ENCODE measurements around the gene OCLN.
"Not testable (repeated sequence)": the region's sequence is repeated elsewhere in the genome, so short reads cannot be mapped to it uniquely, and the experiment has no call there.

The OCLN gene

GRCh38 chr5:69522035-69522434 lies 29.4 kb downstream of the OCLN start:
- H3K4me3 ChIP-seq (ENCODE audit: low read length) = no peak overlapping the region
- DNase-seq (ENCODE audit: low read depth, low spot score) = no peak

- DNase-seq (ENCODE audit: low read depth, low spot score) = no peak
- H3K4me3 ChIP-seq (ENCODE audit: low read length) = no peak overlapping the region
These were observed 32.9 kb downstream of the OCLN start for GRCh38 chr5:69525490-69525889.

GRCh38 chr5:69526660-69527059 lies 34.1 kb downstream of the OCLN start:
- no peak overlapping the region for H3K4me3 ChIP-seq (ENCODE audit: low read length)
- DNase-seq (ENCODE audit: low read depth, low spot score) = no peak

GRCh38 chr5:69527128-69527770 lies 34.7 kb downstream of the OCLN start:
- no peak for DNase-seq (ENCODE audit: low read depth, low spot score)
- no peak overlapping the region for H3K4me3 ChIP-seq (ENCODE audit: low read length)

DNA sequence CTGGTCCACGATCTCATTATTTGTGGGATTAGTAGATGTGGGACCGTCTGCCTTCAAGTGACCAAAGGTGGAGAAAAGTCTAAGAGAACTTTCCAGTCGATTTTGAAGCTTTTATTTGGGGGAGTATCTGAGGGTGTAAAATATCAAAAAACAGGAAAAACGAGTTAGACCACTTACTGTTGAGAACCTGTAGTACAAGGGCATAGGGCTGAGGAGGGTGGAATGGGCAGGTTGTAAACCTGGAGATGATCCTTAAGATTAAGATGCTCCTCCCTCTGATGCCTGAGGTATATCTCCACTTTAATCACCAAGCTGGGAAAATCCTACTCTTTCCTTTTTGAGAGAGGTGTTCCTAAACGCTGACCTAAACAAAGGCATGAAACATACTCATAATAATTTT lies 35.4 kb downstream of the OCLN start:
- DNase-seq (ENCODE audit: low read depth, low spot score) = no peak
- H3K4me3 ChIP-seq (ENCODE audit: low read length) = no peak overlapping the region

- H3K4me3 ChIP-seq (ENCODE audit: low read length) = no peak overlapping the region
- no peak for DNase-seq (ENCODE audit: low read depth, low spot score)
These were observed 36.0 kb downstream of the OCLN start for GRCh38 chr5:69528609-69529008.

GRCh38 chr5:69530561-69531405 lies 38.2 kb downstream of the OCLN start:
- no peak for DNase-seq (ENCODE audit: low read depth, low spot score)

GRCh38 chr5:69531406-69531801 lies 38.8 kb downstream of the OCLN start:
- no peak for DNase-seq (ENCODE audit: low read depth, low spot score)
- no peak overlapping the region for H3K4me3 ChIP-seq (ENCODE audit: low read length)

More at GRCh38 chr5:69530561-69531405, 38.2 kb downstream of the OCLN start:
- no peak overlapping the region for H3K4me3 ChIP-seq (ENCODE audit: low read length)

GRCh38 chr5:69537911-69538310 lies 45.3 kb downstream of the OCLN start:
- DNase-seq (ENCODE audit: low read depth, low spot score) = not testable (repeated sequence)

DNA sequence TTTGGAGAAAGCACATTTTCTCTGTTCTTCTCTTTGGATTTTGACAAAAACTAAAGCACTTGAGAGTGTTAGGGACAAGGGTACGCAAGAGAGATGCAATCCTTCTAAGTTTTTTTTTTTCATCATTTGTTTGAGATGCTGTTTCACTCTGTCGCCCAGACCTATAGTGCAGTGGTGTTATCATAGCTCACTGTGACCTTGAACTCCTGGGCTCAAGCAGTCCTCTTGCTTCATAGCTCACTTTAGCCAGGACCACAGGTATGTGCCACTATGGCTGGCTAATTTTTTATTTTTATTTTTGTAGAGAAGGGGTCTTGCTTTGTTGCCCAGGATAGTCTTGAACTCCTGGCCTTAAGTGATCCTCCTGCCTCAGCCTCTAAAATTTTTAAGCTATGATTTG lies 46.1 kb downstream of the OCLN start:
- not testable (repeated sequence) for DNase-seq (ENCODE audit: low read depth, low spot score); H3K4me3 ChIP-seq (ENCODE audit: low read length)

More at GRCh38 chr5:69537911-69538310, 45.3 kb downstream of the OCLN start:
- not testable (repeated sequence) for H3K4me3 ChIP-seq (ENCODE audit: low read length)

DNA sequence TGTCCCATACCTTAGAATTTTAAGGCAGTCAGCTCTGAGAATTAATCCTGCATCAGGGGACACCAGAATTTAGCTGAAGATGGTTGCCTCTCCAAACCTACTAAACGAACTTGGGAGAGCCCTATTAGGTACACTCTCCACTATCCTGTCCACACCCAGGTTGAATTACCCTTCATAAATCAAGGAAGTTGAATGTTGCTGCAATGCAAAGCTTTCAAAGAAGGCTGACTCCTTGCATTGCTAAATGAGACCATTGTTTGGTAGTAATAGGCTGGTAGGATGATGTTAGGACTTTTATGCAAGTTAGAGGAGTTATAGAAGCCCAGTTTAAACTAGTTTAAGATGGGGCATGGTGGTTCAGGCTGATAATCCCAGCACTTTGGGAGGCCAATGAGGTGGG lies 48.8 kb downstream of the OCLN start:
- not testable (repeated sequence) for H3K4me3 ChIP-seq (ENCODE audit: low read length); DNase-seq (ENCODE audit: low read depth, low spot score)

DNA sequence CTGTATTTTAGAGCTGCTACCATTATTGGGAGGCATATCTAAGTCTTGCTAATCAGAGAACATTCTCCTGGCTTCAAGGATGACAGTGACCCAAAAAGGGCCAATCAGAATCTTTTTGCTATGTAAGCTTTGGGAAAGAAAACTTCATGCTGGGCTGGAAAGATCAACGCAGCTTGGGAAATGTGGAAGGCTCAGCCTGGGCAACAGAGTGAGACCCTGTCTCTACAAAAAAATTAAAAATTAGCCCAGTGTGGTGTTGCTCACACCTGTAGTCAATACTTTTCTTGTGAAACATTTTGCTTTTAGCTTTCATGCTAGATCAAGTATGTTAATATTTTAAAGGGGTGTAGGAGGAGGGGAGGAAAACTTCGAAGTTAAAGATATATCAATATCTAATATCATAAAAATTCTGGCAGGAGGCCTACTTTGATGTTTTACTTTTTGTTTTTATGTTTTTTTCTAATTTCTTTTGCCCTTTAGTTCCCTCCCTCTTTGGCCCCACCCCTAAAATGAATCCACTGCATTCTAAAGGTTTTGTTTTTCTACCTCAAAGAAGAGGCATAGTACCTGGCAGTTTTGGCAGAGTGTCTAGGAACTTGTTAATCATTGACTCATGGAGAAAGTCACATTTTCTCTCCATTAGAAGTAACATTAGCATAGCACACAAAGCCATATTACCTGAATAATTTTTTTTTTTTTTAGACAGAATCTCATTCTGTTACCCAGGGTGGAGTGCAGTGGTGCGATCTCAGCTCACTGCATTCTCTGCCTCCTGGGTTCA lies 50.4 kb downstream of the OCLN start:
- DNase-seq (ENCODE audit: low read depth, low spot score); H3K4me3 ChIP-seq (ENCODE audit: low read length): not testable (repeated sequence)

DNA sequence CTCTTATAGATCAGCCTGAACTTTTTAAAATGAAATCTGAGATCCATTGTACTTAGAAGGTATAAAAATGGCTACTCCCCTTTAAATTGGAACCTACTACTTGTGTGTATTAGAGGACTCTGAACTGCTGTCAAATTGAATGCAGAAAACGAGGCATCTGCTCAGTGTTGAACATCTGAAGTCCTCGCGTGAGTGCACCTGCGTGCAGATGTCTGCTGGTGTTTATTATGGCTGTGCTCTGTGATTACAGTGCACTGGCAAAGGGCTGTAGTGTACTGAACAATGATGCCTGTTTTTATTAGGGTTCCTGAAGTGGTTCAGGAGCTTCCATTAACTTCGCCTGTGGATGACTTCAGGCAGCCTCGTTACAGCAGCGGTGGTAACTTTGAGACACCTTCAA lies 52.0 kb downstream of the OCLN start:
- not testable (repeated sequence) for DNase-seq (ENCODE audit: low read depth, low spot score); H3K4me3 ChIP-seq (ENCODE audit: low read length)

DNA sequence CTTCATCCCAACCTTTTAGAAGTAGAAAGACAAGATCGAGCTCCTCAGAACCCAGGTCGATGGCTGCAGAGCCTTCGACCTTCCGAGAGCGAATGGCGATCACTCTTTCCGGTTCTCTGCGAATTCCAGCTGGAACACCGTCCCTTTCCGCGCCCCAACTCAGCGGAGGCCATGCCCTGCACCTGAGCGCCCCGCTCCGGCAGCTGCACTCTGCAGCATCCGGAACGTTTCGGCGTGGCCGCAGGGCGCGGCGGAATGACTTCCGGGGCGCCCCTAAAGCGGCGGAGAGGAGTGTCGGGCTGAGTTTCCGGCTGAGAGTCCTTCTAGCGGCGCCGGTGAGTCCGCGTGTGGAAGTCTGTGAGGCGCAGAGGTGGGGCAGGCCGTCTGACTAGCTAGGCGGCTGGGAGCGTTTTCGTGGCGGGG lies 67.3 kb downstream of the OCLN start, which contains the start of gene GTF2H2C:
GTF2H2C (plus strand) TSS at position 284 of the 423 bp plus-strand sequence. CDS start 4,942 bp downstream, outside the sequence.
- DNase-seq (ENCODE audit: low read depth, low spot score) = peak; percentile 66
- H3K4me3 ChIP-seq (ENCODE audit: low read length) = peak within 1 kb of the TSS; percentile 59

DNA sequence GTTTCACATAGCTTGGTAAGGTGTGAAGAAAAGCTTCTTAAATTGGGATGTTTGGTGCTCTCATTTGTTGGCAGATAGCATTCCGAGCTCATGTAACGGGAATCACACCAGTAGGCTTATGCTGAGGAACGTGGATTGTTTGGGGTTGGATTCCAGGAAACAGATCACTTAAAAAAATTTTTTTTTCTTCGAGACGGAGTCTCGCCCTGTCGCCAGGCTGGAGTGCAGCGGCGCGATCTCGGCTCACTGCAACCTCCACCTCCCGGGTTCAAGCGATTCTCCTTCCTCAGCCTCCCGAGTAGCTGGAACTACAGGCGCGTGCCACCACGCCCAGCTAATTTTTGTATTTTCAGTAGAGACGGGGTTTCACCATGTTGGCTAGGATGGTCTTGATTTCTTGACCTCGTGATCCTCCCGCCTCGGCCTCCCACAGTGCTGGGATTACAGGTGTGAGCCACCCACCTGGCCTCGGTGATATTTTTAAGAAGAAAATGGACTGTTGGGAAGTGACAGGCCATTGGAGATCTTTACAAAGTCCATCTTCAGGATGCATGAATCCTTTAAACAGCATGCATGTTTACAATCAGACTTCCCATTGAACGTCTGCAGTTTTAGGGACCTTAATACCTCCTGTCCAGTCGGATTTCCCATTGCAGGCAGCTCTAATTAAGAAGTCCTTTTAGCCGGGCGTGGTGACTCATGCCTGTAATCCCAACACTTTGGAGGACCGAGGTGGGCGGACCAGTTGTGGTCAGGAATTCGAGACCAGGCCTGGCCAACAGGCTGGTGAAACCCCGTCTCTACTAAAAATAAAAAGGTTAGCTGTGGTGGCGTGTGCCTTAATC lies 68.2 kb downstream of the OCLN start:
- peak overlapping the region; percentile 50 for H3K4me3 ChIP-seq (ENCODE audit: low read length)
- DNase-seq (ENCODE audit: low read depth, low spot score) = not testable (repeated sequence)

GRCh38 chr5:69566172-69566571 lies 73.6 kb downstream of the OCLN start:
- DNase-seq (ENCODE audit: low read depth, low spot score); H3K4me3 ChIP-seq (ENCODE audit: low read length): not testable (repeated sequence)

- not testable (repeated sequence) for H3K4me3 ChIP-seq (ENCODE audit: low read length); DNase-seq (ENCODE audit: low read depth, low spot score)
These were observed 75.5 kb downstream of the OCLN start for GRCh38 chr5:69568072-69568471.

- not testable (repeated sequence) for H3K4me3 ChIP-seq (ENCODE audit: low read length); DNase-seq (ENCODE audit: low read depth, low spot score)
These were observed 90.8 kb downstream of the OCLN start for GRCh38 chr5:69583356-69583755.
